Liver (tissue), 3 donors: Measurements from ENCODE around the gene FAM53B.

ENCODE experiments used
- GABPA ChIP-seq, 2 donors: IDR thresholded peaks in 1 of 2; conservative IDR thresholded peaks in 1 of 2; 2 replicates each; pipeline ENCODE4 v1.6.1; 2016; ENCODE audit warnings: antibody characterized with exemption in 2 of 2, mild to moderate bottlenecking in 1 of 2, moderate library complexity in 1 of 2
- SP1 ChIP-seq: IDR thresholded peaks from 2 replicates; pipeline ENCODE4 v1.6.1; 2018; ENCODE audit warnings: antibody characterized with exemption, mild to moderate bottlenecking
- TAF1 ChIP-seq: conservative IDR thresholded peaks from 2 replicates; pipeline ENCODE4 v1.6.1; 2016; ENCODE audit warnings: antibody characterized with exemption, mild to moderate bottlenecking
- TF ChIP-seq, protein P1 (sequence below): fragments of 150-350 bp; IDR thresholded peaks from 2 replicates; pipeline ENCODE4 v1.5.1; 2017; ENCODE audit warnings: improper control_type of control experiment, low read depth, low read length; ENCODE audit not compliant: missing input control
- TF ChIP-seq, protein P2 (sequence below): IDR thresholded peaks from 2 replicates; pipeline ENCODE4 v1.6.1; 2016; ENCODE audit warnings: antibody characterized with exemption
- TF ChIP-seq, protein P3 (sequence below): IDR thresholded peaks from 2 replicates; pipeline ENCODE4 v1.6.1; 2016; ENCODE audit warnings: antibody characterized with exemption
- donor health status: healthy.
- donor health status: healthy.

DNA sequence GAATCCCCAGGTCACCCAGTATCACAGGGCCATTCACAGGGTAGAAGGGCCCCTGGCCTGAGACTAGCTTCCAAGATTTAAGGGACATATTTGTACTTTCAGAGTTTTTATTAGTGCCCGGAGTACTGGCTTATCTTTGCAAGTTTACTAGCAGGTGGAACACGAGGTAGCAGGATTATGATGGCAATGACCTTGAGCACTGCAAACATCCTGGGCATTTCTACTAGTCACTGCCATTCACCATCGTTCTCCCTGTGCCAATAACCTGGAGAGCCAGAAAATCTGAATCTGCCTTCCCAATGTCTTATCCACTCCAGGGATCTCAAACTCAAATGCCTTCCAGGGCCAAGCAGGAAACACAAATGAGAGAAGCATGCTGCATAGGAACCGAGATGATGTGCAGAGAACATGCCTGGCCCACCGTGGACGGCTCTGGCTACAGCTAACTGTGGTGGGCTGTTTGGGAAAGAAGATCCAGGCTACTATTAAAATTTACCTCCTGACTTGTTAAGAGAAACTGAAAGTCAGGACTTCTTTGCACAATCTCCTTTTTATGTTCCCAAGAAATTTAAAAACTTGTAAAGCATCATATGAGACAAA lies 16.7 kb downstream of the FAM53B start:
- no peak for TF ChIP-seq TAF1
- TF ChIP-seq, protein P1, sequence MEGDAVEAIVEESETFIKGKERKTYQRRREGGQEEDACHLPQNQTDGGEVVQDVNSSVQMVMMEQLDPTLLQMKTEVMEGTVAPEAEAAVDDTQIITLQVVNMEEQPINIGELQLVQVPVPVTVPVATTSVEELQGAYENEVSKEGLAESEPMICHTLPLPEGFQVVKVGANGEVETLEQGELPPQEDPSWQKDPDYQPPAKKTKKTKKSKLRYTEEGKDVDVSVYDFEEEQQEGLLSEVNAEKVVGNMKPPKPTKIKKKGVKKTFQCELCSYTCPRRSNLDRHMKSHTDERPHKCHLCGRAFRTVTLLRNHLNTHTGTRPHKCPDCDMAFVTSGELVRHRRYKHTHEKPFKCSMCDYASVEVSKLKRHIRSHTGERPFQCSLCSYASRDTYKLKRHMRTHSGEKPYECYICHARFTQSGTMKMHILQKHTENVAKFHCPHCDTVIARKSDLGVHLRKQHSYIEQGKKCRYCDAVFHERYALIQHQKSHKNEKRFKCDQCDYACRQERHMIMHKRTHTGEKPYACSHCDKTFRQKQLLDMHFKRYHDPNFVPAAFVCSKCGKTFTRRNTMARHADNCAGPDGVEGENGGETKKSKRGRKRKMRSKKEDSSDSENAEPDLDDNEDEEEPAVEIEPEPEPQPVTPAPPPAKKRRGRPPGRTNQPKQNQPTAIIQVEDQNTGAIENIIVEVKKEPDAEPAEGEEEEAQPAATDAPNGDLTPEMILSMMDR: no peak
- TF ChIP-seq SP1: no peak
- TF ChIP-seq GABPA (IDR thresholded peaks at IDR 0.05 in 1 of 2, conservative IDR thresholded peaks at IDR 0.05 in 1 of 2): no peak
- TF ChIP-seq, protein P2, sequence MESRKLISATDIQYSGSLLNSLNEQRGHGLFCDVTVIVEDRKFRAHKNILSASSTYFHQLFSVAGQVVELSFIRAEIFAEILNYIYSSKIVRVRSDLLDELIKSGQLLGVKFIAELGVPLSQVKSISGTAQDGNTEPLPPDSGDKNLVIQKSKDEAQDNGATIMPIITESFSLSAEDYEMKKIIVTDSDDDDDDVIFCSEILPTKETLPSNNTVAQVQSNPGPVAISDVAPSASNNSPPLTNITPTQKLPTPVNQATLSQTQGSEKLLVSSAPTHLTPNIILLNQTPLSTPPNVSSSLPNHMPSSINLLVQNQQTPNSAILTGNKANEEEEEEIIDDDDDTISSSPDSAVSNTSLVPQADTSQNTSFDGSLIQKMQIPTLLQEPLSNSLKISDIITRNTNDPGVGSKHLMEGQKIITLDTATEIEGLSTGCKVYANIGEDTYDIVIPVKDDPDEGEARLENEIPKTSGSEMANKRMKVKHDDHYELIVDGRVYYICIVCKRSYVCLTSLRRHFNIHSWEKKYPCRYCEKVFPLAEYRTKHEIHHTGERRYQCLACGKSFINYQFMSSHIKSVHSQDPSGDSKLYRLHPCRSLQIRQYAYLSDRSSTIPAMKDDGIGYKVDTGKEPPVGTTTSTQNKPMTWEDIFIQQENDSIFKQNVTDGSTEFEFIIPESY: no peak
- TF ChIP-seq, protein P3, sequence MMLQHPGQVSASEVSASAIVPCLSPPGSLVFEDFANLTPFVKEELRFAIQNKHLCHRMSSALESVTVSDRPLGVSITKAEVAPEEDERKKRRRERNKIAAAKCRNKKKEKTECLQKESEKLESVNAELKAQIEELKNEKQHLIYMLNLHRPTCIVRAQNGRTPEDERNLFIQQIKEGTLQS: no peak
